GM12801 (cell line): ENCODE results near the gene LAMB4.

Source experiments
- CTCF ChIP-seq: IDR thresholded peaks from one replicate; pipeline ENCODE4 v1.5.1; 2011; ENCODE audit warnings: control low read depth; ENCODE audit not compliant: insufficient read length; ENCODE audit errors: extremely low read depth

Gene LAMB4

GRCh38 chr7:107978815-107979408 lies 151.2 kb downstream of the LAMB4 start:
- TF ChIP-seq CTCF: no peak

- no peak for TF ChIP-seq CTCF
Observed at GRCh38 chr7:107977048-107977447, 153.1 kb downstream of the LAMB4 start.

- no peak for TF ChIP-seq CTCF
Observed at GRCh38 chr7:107976620-107977019, 153.5 kb downstream of the LAMB4 start.

GRCh38 chr7:107975394-107976013 lies 154.7 kb downstream of the LAMB4 start:
- TF ChIP-seq CTCF: no peak

- TF ChIP-seq CTCF: no peak
Observed at GRCh38 chr7:107973861-107974260, 156.3 kb downstream of the LAMB4 start.
